Kidney (tissue), 14 donors: ENCODE measurements around the gene FRYL. TPM values are rescaled to one million over a fixed set of nuclear protein-coding genes. Genes with fewer than 3 reads are reported as not detected.

Experiments used
- DNase-seq, 5 donors: peaks; one replicate each; pipeline ENCODE4 v3.0.0-alpha.2; 2013 to 2020
- FAIRE-seq: peaks from 2 replicates; lab custom pipeline; 2012; peaks lifted over from hg19 to GRCh38; lab: Jason Lieb, UNC
- H3K27ac ChIP-seq, 2 donors: one replicate each; pipeline ENCODE4 v1.7.0; 2013; ENCODE audit warnings: low read depth in 2 of 2, low read length in 2 of 2, inconsistent platforms in 1 of 2
- H3K27me3 ChIP-seq: one replicate; pipeline ENCODE4 v1.7.1; 2013; ENCODE audit warnings: low read length, inconsistent platforms; ENCODE audit not compliant: control insufficient read depth, insufficient read depth
- H3K36me3 ChIP-seq, 3 donors: one replicate each; pipeline versions ENCODE4 v1.7.0 to v1.7.1; 2013; ENCODE audit warnings: low read length in 3 of 3, control low read depth in 1 of 3, inconsistent platforms in 1 of 3; ENCODE audit not compliant: insufficient read depth in 3 of 3, control insufficient read depth in 2 of 3
- H3K4me1 ChIP-seq, 3 donors: one replicate each; pipeline versions ENCODE4 v1.7.0 to v1.7.1; 2013; ENCODE audit warnings: low read length in 3 of 3, inconsistent platforms in 1 of 3, low read depth in 1 of 3; ENCODE audit not compliant: control insufficient read depth in 2 of 3, insufficient read depth in 2 of 3
- H3K4me3 ChIP-seq, 3 donors: one replicate each; pipeline versions ENCODE4 v1.7.0 to v1.8.1; 2013; ENCODE audit warnings: low read length in 3 of 3, control low read depth in 1 of 3, inconsistent platforms in 1 of 3
- H3K9ac ChIP-seq, 3 donors: one replicate each; pipeline versions ENCODE4 v1.7.0 to v1.7.1; 2013; ENCODE audit warnings: low read length in 3 of 3, control low read depth in 1 of 3, inconsistent platforms in 1 of 3
- H3K9me3 ChIP-seq, 3 donors: one replicate each; pipeline versions ENCODE4 v1.7.0 to v1.7.1; 2013; ENCODE audit warnings: low read length in 3 of 3, control low read depth in 1 of 3, inconsistent platforms in 1 of 3; ENCODE audit not compliant: control insufficient read depth in 2 of 3, insufficient read depth in 1 of 3
- CTCF ChIP-seq: IDR thresholded peaks from 3 replicates; pipeline ENCODE4 v1.5.1; 2012; ENCODE audit warnings: mild to moderate bottlenecking, moderate library complexity, borderline replicate concordance; ENCODE audit not compliant: insufficient read depth; ENCODE audit errors: extremely low read depth
- intact Hi-C: fragments of 100-400 bp; cut with DNase I; formaldehyde crosslinking; loops from one replicate; pipeline ENCODE4 v1.11.1; 2022
- polyA plus RNA-seq: library from polyadenylated mRNA; stranded (reverse); fragments of 350-450 nt; fragmentation: Illumina TruSeq; extraction: RNeasy Lipid Tissue Mini Kit (QIAGEN cat#74804); gene quantifications from one replicate; pipeline ENCODE4 v1.2.3, GENCODE V29; 2014; ENCODE audit warnings: low read depth, low replicate concordance; ENCODE audit not compliant: insufficient read depth
- total RNA-seq: library from RNA; stranded (reverse); fragmentation: NEBNext Ultra II Directional; extraction: Animal tissue kit (Norgen Biotek cat#: 25700); gene quantifications from one replicate; pipeline ENCODE4 v1.2.1, GENCODE V29; 2021
- donor health status: control.
- donor health status: control.
- donor health status: control.
- donor health status: control.
- donor health status: control.
- donor health status: DM: yes; HTN: yes; CAD: no.
- donor health status: Normal renal cell carcinoma (clear cell type).

The FRYL gene
- total and polyA plus RNA-seq, 2 donors from 2014 or later = 11.6 to 78.9 TPM

DNA sequence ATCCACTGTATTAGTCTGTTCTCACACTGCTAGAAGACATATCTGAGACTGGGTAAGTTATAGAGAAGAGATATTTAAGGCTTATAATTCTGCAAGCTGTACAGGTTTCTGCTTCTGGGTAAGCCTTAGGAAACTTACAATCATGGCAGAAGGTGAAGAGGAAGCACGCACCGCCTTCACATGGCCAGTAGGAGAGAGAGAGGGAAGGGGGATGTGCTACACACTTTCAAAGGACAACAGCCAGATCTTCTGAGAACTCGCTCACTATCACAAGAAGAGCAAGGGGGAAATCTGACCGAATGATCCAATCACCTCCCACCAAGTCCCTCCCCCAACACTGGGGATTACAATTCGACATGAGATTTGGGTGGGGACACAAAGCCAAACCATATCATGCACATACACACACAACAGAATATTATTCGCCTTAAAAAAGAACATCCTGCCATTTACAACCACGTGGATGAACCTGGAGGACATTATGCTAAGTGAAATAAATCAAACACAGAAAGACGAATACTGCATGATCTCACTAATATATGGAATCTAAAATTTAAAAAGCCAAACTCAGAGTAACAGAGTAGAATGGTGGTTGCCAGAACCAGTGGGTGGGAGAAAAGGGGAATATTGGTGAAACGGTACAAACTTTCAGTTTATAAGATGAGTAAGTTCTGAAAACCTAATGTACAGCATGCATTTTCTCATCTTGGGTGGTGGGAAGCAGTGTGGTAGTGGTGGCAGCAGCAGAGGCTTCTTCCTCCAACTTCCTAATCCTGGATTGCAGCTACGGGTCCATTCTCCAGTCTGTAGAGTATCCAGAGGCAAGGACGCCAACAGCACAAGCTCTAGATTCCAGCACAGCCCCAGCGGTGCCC lies 12.8 kb downstream of the FRYL start:
- Histone ChIP-seq H3K4me3 (no peak overlapping the region), H3K27ac (no peak overlapping the region), H3K9ac (no peak overlapping the region), H3K4me1 (peaks cover 0 to 2% (median 0%) of the 10 kb centered on the region in 3 donors), H3K27me3 (no peaks in the 10 kb centered on the region), H3K9me3 (no peaks in the 10 kb centered on the region), H3K36me3 (no peaks in the 10 kb centered on the region)
- TF ChIP-seq CTCF = no peak
- DNase-seq (no peak), FAIRE-seq (no peak)
- intact Hi-C loops = no loop called here

GRCh38 chr4:48766131-48766792 lies 13.8 kb downstream of the FRYL start:
- H3K9ac ChIP-seq = no peak overlapping the region
- DNase-seq = no peak
- no peak for FAIRE-seq
- H3K9me3 ChIP-seq = no peaks in the 10 kb centered on the region
- H3K4me1 ChIP-seq = peaks cover 0 to 2% (median 0%) of the 10 kb centered on the region in 3 donors
- H3K27ac ChIP-seq = no peak overlapping the region
- H3K36me3 ChIP-seq = no peaks in the 10 kb centered on the region
- H3K4me3 ChIP-seq = no peak overlapping the region
- no peaks in the 10 kb centered on the region for H3K27me3 ChIP-seq
- intact Hi-C loops = no loop called here
- no peak for TF ChIP-seq CTCF

- no peaks in the 10 kb centered on the region for H3K36me3 ChIP-seq
- no peak overlapping the region for H3K27ac ChIP-seq
- no peak for TF ChIP-seq CTCF
- no peak overlapping the region for H3K4me3 ChIP-seq
- H3K4me1 ChIP-seq = peaks cover 0 to 2% (median 0%) of the 10 kb centered on the region in 3 donors
- FAIRE-seq (no peak), DNase-seq (no peak)
- H3K27me3 ChIP-seq = no peaks in the 10 kb centered on the region
- no peak overlapping the region for H3K9ac ChIP-seq
- intact Hi-C loops = no loop called here
- no peaks in the 10 kb centered on the region for H3K9me3 ChIP-seq
Measured at GRCh38 chr4:48762408-48762807, 17.7 kb downstream of the FRYL start.
